GM23338 (cell line): ENCODE data around the gene ENTPD5. TPM values are rescaled to one million over a fixed set of nuclear protein-coding genes. Genes with fewer than 3 reads are reported as not detected.

Experiments used
- CREB1 ChIP-seq: fragments of 250-450 bp; sonication (Bioruptor Pico); IDR thresholded peaks from 2 replicates; pipeline ENCODE4 v1.5.0; 2020; ENCODE audit warnings: low read depth, mild to moderate bottlenecking, moderate library complexity
- EZH2 ChIP-seq: fragments of 200-600 bp; sonication (generic); IDR thresholded peaks from one replicate; pipeline ENCODE4 v1.8.0; 2017; ENCODE audit warnings: antibody characterized with exemption, mild to moderate bottlenecking, low read depth; ENCODE audit not compliant: unreplicated experiment
- EZH2phosphoT487 ChIP-seq: fragments of 200-600 bp; sonication (generic); IDR thresholded peaks from one replicate; pipeline ENCODE4 v1.8.1; 2018; ENCODE audit warnings: antibody characterized with exemption; ENCODE audit not compliant: unreplicated experiment
- NANOG ChIP-seq: IDR thresholded peaks from 2 replicates; pipeline ENCODE4 v1.6.1; 2016; ENCODE audit warnings: antibody characterized with exemption, borderline replicate concordance
- POLR2AphosphoS5 ChIP-seq: IDR thresholded peaks from 2 replicates; pipeline ENCODE4 v1.6.1; 2016; ENCODE audit warnings: antibody characterized with exemption, low read depth
- STAT1 ChIP-seq: IDR thresholded peaks from one replicate; pipeline ENCODE4 v1.6.1; 2016; ENCODE audit warnings: antibody characterized with exemption; ENCODE audit not compliant: unreplicated experiment
- ZNF331 ChIP-seq: fragments of 250-450 bp; sonication (Bioruptor Pico); IDR thresholded peaks from 2 replicates; pipeline ENCODE4 v1.5.0; 2020; ENCODE audit warnings: low read depth, mild to moderate bottlenecking, moderate library complexity
- polyA plus RNA-seq: library from polyadenylated mRNA; unstranded; fragments of >200 nt; fragmentation: Nextera tagmentation; extraction: Ambion mirVana; gene quantifications from 2 replicates; pipeline ENCODE4 v1.2.1, GENCODE V29; 2016
- total RNA-seq: library from RNA; depleted of rRNA; stranded (reverse); fragments of >200 nt; shearing (Covaris generic); gene quantifications from 2 replicates; pipeline ENCODE4 v1.2.3, GENCODE V29; 2014
- TF ChIP-seq, protein P1 (sequence below): fragments of 250-450 bp; sonication (Bioruptor Pico); IDR thresholded peaks from 2 replicates; pipeline ENCODE4 v1.5.0; 2020; ENCODE audit warnings: mild to moderate bottlenecking, moderate library complexity
- TF ChIP-seq, protein P2 (sequence below): IDR thresholded peaks from one replicate; pipeline ENCODE4 v1.6.1; 2018; ENCODE audit warnings: antibody characterized with exemption; ENCODE audit not compliant: unreplicated experiment
- TF ChIP-seq, protein P3 (sequence below): IDR thresholded peaks from 2 replicates; pipeline ENCODE4 v1.6.1; 2016; ENCODE audit warnings: antibody characterized with exemption

ENTPD5 gene
- total and polyA plus RNA-seq, 2 experiments from 2014 or later: 4.6 to 5.5 TPM

DNA sequence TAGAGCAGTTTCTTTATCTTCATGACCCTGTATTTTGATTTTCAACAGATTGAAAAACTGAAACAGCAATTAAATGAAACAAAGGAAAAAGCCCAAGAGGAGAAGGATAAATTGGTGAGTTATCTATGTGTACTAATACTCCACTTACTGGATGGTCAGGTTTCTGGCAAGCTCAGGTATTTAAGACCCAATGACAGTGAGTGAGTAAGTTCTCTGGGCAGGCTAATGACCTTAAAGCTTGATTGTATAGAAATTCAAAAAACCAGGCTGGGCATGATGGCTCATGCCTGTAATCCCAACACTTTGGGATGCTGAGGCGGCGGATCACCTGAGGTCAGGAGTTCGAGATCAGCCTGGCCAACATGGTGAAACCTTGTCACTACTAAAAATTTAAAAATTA lies 10.0 kb upstream of the ENTPD5 start (continued):
- TF ChIP-seq, protein P1, sequence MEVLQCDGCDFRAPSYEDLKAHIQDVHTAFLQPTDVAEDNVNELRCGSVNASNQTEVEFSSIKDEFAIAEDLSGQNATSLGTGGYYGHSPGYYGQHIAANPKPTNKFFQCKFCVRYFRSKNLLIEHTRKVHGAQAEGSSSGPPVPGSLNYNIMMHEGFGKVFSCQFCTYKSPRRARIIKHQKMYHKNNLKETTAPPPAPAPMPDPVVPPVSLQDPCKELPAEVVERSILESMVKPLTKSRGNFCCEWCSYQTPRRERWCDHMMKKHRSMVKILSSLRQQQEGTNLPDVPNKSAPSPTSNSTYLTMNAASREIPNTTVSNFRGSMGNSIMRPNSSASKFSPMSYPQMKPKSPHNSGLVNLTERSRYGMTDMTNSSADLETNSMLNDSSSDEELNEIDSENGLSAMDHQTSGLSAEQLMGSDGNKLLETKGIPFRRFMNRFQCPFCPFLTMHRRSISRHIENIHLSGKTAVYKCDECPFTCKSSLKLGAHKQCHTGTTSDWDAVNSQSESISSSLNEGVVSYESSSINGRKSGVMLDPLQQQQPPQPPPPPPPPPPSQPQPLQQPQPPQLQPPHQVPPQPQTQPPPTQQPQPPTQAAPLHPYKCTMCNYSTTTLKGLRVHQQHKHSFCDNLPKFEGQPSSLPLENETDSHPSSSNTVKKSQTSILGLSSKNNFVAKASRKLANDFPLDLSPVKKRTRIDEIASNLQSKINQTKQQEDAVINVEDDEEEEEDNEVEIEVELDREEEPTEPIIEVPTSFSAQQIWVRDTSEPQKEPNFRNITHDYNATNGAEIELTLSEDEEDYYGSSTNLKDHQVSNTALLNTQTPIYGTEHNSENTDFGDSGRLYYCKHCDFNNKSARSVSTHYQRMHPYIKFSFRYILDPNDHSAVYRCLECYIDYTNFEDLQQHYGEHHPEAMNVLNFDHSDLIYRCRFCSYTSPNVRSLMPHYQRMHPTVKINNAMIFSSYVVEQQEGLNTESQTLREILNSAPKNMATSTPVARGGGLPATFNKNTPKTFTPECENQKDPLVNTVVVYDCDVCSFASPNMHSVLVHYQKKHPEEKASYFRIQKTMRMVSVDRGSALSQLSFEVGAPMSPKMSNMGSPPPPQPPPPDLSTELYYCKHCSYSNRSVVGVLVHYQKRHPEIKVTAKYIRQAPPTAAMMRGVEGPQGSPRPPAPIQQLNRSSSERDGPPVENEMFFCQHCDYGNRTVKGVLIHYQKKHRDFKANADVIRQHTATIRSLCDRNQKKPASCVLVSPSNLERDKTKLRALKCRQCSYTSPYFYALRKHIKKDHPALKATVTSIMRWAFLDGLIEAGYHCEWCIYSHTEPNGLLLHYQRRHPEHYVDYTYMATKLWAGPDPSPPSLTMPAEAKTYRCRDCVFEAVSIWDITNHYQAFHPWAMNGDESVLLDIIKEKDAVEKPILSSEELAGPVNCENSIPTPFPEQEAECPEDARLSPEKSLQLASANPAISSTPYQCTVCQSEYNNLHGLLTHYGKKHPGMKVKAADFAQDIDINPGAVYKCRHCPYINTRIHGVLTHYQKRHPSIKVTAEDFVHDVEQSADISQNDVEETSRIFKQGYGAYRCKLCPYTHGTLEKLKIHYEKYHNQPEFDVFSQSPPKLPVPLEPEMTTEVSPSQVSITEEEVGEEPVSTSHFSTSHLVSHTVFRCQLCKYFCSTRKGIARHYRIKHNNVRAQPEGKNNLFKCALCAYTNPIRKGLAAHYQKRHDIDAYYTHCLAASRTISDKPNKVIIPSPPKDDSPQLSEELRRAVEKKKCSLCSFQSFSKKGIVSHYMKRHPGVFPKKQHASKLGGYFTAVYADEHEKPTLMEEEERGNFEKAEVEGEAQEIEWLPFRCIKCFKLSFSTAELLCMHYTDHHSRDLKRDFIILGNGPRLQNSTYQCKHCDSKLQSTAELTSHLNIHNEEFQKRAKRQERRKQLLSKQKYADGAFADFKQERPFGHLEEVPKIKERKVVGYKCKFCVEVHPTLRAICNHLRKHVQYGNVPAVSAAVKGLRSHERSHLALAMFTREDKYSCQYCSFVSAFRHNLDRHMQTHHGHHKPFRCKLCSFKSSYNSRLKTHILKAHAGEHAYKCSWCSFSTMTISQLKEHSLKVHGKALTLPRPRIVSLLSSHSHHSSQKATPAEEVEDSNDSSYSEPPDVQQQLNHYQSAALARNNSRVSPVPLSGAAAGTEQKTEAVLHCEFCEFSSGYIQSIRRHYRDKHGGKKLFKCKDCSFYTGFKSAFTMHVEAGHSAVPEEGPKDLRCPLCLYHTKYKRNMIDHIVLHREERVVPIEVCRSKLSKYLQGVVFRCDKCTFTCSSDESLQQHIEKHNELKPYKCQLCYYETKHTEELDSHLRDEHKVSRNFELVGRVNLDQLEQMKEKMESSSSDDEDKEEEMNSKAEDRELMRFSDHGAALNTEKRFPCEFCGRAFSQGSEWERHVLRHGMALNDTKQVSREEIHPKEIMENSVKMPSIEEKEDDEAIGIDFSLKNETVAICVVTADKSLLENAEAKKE (CRISPR knock-in tag): no peak
- TF ChIP-seq STAT1: no peak
- no peak for TF ChIP-seq POLR2AphosphoS5
- no peak for TF ChIP-seq EZH2
- TF ChIP-seq, protein P2, sequence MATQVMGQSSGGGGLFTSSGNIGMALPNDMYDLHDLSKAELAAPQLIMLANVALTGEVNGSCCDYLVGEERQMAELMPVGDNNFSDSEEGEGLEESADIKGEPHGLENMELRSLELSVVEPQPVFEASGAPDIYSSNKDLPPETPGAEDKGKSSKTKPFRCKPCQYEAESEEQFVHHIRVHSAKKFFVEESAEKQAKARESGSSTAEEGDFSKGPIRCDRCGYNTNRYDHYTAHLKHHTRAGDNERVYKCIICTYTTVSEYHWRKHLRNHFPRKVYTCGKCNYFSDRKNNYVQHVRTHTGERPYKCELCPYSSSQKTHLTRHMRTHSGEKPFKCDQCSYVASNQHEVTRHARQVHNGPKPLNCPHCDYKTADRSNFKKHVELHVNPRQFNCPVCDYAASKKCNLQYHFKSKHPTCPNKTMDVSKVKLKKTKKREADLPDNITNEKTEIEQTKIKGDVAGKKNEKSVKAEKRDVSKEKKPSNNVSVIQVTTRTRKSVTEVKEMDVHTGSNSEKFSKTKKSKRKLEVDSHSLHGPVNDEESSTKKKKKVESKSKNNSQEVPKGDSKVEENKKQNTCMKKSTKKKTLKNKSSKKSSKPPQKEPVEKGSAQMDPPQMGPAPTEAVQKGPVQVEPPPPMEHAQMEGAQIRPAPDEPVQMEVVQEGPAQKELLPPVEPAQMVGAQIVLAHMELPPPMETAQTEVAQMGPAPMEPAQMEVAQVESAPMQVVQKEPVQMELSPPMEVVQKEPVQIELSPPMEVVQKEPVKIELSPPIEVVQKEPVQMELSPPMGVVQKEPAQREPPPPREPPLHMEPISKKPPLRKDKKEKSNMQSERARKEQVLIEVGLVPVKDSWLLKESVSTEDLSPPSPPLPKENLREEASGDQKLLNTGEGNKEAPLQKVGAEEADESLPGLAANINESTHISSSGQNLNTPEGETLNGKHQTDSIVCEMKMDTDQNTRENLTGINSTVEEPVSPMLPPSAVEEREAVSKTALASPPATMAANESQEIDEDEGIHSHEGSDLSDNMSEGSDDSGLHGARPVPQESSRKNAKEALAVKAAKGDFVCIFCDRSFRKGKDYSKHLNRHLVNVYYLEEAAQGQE: no peak
- no peak for TF ChIP-seq ZNF331 (CRISPR knock-in tag)
- no peak for TF ChIP-seq EZH2phosphoT487
- TF ChIP-seq CREB1 (CRISPR knock-in tag): no peak
- TF ChIP-seq NANOG: no peak
- TF ChIP-seq, protein P3, sequence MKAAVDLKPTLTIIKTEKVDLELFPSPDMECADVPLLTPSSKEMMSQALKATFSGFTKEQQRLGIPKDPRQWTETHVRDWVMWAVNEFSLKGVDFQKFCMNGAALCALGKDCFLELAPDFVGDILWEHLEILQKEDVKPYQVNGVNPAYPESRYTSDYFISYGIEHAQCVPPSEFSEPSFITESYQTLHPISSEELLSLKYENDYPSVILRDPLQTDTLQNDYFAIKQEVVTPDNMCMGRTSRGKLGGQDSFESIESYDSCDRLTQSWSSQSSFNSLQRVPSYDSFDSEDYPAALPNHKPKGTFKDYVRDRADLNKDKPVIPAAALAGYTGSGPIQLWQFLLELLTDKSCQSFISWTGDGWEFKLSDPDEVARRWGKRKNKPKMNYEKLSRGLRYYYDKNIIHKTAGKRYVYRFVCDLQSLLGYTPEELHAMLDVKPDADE: no peak
